Activated naive CD4-positive, alpha-beta T cell treated with anti-CD3 and anti-CD28 coated beads, Interleukin-2, amount 10 ng/mL, durations not matched to agents 7 days and 5 days (primary cell): ENCODE results near the gene WNK2.
A peak's percentile ranks its signal among the peaks of the same experiment; 100 is the strongest.

ENCODE experiments used
- CTCF ChIA-PET: fragments of 350-600 bp; sonication (Branson Sonifier 250); formaldehyde crosslinking; loops from one replicate; lab custom pipeline; 2021; ENCODE audit warnings: antibody characterized with exemption; lab: Charles Lee
- DNase-seq: peaks from one replicate; pipeline ENCODE4 v3.0.0-alpha.2; 2020
- H3K27ac Mint-ChIP-seq: one replicate; pipeline ENCODE4 v1.8.0; 2021; ENCODE audit warnings: mild to moderate bottlenecking, moderate library complexity, mixed read lengths
- H3K27me3 Mint-ChIP-seq: one replicate; pipeline ENCODE4 v1.8.0; 2021; ENCODE audit warnings: mild to moderate bottlenecking, mixed read lengths
- H3K36me3 Mint-ChIP-seq: one replicate; pipeline ENCODE4 v1.8.0; 2021; ENCODE audit warnings: mixed read lengths
- H3K4me1 Mint-ChIP-seq: one replicate; pipeline ENCODE4 v1.8.0; 2021; ENCODE audit warnings: mixed read lengths
- H3K4me3 Mint-ChIP-seq: one replicate; pipeline ENCODE4 v1.8.0; 2021; ENCODE audit warnings: mild to moderate bottlenecking, moderate library complexity, mixed read lengths
- H3K9me3 Mint-ChIP-seq: one replicate; pipeline ENCODE4 v1.8.0; 2021; ENCODE audit warnings: mixed read lengths

Gene WNK2

DNA sequence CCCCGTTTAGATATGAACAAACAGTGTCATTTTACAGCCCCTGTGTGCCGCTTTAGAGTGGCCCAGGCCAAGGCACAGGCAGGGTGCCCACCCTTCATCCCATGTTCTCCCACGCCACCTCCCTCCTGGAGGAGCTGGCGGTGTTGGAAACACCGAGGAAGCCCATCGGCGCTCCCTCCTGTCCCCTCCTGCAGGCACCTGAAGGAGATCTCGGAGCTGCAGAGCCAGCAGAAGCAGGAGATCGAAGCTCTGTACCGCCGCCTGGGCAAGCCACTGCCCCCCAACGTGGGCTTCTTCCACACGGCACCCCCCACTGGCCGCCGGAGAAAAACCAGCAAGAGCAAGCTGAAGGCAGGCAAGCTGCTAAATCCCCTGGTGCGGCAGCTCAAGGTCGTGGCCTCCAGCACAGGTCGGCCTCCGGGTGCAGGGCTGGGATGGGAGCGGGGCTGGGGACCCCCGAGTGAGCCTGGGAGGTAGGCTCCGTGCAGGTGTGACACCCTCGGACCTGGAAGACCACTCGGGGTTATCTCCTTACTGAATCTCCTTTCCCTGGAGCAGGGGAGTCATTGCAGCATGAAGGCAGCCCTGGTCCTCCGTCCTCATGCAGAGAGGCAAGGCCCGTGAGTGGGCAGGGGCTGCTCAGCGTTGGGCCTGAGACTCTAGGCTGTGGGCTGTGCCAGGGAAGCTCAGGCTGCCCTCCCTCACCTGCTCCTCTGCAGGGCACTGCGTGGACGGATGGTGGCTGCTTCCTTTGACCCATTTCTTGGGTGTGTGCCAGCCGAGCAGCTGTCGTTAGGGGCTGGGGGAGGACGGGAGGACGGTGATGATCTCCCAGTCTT, 113.9 kb downstream of the WNK2 start:
- Mint-ChIP-seq H3K4me3 (no peak overlapping the region), H3K27ac (no peak overlapping the region), H3K27me3 (peaks cover 9% of the 10 kb centered on the region), H3K9me3 (no peaks in the 10 kb centered on the region), H3K36me3 (no peaks in the 10 kb centered on the region), H3K4me1 (peaks cover 17% of the 10 kb centered on the region)
- CTCF ChIA-PET = interaction anchor here (1.1 kb wide), 1 partner anchor 65 kb away, joined by 3 read pairs; no protein-coding TSS in a partner anchor
- no peak for DNase-seq

DNA sequence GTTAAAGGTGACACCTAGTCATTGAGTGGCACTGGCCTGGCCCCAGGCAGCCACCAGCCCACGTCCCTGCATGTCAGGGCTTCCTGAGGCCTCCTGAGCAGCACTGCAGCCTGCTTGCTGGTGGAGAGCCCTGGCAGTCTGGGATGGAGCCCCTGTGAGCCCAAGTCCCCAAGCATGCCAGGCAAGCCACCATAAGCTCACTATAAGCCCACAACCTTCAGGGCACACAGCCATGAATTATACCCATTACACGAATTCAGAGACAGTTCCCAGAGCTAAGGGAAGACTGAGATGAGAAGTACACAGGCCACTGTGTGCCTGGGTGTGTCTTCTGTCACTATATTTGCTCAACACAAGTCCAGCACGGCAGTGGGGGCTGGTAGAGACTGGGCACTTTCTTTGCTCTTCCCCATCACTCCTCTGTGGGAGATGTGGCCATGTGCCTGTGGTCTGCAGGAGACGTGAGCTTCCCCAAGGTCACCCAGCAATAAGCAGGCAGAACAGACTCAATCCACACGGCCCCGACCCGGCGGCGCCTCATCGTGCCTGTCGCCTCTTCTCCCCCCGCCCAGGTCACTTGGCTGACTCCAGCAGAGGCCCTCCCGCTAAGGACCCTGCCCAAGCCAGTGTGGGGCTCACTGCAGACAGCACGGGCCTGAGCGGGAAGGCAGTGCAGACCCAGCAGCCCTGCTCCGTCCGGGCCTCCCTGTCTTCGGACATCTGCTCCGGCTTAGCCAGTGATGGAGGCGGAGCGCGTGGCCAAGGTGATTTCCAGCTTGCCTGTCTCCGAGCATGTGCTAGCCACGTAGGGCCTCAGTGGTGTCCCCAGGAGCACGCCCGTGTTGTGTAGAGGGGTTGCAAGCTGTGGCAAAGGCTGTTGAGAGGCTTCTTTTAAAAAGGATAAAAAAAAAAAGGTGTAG, 114.8 kb downstream of the WNK2 start:
- H3K4me1 Mint-ChIP-seq = peaks cover 17% of the 10 kb centered on the region
- DNase-seq = no peak
- no peak overlapping the region for H3K27ac Mint-ChIP-seq
- peaks cover 6% of the 10 kb centered on the region for H3K27me3 Mint-ChIP-seq
- H3K9me3 Mint-ChIP-seq = no peaks in the 10 kb centered on the region
- H3K36me3 Mint-ChIP-seq = no peaks in the 10 kb centered on the region
- CTCF ChIA-PET = interaction anchor here (1.1 kb wide), 1 partner anchor 66 kb away, joined by 3 read pairs; no protein-coding TSS in a partner anchor
- no peak overlapping the region for H3K4me3 Mint-ChIP-seq

DNA sequence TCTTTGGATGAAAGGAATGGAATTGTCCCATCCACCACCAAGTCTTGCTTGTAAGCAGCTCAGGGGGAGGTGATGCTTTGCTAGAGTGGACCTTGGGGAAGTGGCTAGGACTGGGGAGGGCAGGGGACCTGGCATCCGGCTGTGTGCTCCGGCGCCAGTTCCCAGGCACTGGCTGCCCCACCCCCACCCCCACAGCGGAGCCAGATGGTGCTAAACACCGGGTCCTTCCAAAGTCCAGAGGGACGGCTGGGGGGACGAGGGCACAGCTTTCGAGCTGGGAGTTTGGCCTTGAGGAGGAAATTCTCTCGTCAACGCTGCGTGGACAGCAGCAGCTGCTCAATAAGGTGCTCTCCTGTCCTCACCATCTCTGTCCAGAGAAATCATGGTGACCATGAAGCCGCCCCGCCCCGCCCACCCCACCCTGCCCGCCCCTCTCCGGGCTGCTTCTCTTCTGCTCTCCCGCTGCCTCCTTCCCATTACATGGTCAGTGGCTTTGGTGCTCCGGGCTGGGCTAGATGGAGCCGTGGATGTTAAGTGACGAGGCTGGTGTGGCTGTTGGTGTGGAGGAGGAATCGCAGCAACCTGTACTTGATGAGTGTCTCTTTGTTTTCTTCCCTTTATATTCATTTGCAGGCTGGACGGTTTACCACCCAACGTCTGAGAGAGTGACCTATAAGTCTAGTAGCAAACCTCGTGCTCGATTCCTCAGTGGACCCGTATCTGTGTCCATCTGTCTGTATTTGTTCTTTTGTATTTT, 115.7 kb downstream of the WNK2 start:
- peaks cover 17% of the 10 kb centered on the region for H3K4me1 Mint-ChIP-seq
- H3K27ac Mint-ChIP-seq = no peak overlapping the region
- CTCF ChIA-PET = no interaction called here
- H3K27me3 Mint-ChIP-seq = peaks cover 6% of the 10 kb centered on the region
- H3K36me3 Mint-ChIP-seq = no peaks in the 10 kb centered on the region
- H3K9me3 Mint-ChIP-seq = no peaks in the 10 kb centered on the region
- no peak for DNase-seq
- no peak overlapping the region for H3K4me3 Mint-ChIP-seq

DNA sequence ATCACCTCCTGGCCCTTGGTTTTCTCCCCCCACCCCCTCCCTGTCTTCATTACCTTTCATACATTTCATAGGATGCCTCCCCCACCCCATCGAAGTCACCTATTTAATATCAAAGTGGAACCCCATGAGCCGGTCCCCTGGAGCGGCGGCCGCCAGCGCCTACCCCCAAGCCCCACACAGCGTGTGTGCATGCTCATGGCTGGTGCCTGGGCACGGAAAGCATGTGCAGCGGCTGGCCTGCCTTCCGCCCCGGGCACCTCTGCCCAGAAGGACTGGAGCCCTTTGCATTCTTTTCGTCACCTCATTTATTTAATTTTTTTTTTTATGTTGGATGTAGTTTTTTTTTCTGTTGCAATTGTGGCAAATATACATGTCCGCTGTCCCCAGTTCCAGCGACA, 116.2 kb downstream of the WNK2 start:
- H3K27me3 Mint-ChIP-seq = peaks cover 6% of the 10 kb centered on the region
- H3K27ac Mint-ChIP-seq = no peak overlapping the region
- H3K36me3 Mint-ChIP-seq = no peaks in the 10 kb centered on the region
- peaks cover 17% of the 10 kb centered on the region for H3K4me1 Mint-ChIP-seq
- H3K9me3 Mint-ChIP-seq = no peaks in the 10 kb centered on the region
- no peak overlapping the region for H3K4me3 Mint-ChIP-seq
- no peak for DNase-seq
- CTCF ChIA-PET = no interaction called here

DNA sequence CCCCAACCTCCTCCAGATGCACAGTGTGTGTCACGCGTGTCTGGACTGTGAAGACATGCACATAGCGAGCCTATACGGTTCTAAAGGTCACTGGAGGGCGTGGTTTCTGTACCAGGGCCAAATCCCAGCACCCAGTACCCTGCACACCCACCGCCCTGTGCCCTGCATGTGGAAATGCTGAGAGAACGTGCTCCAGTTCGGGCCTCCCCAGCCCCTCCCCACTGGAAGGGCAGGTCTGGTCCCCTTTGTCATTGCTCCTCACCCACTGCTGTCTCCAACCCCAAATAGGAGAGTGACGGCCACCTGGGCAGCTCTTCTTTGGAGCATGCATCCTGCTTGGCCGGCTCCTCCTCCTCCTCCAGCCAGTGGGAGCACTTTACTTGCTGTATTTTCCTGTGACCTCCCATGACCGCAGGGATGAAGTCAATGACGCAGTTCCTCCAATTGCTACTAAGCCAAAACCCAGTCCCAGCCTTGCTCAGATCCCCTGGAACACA, 116.7 kb downstream of the WNK2 start:
- CTCF ChIA-PET = no interaction called here
- H3K27ac Mint-ChIP-seq = no peak overlapping the region

DNA sequence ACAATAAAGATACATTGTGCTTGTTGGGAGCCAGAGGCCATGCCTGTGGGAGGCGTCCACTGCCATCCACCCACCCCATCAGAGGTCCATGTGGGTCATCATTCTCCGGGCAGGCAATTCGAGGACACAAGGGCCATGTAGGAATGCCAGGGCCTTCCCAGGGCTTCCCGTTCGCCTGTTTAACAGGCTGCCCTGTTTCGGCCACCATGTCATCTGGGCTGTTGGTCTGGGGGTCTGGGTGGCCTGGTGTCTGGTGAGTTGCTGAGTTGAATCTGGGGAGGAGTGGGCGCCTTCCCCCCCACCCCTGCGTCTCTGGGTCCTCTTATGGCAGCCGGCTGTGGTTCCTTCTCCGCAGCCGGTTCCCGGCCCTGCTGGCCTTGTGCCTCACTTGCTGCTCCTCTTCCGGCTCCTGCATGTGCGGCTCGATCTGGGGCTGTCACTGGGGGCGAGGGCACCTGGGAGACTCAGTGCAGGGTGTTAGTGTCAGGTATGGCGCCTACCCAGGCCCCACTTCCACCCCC, 117.4 kb downstream of the WNK2 start:
- Mint-ChIP-seq H3K4me1 (peaks cover 17% of the 10 kb centered on the region), H3K4me3 (no peak overlapping the region), H3K27ac (no peak overlapping the region), H3K27me3 (peaks cover 6% of the 10 kb centered on the region), H3K36me3 (no peaks in the 10 kb centered on the region), H3K9me3 (no peaks in the 10 kb centered on the region)
- CTCF ChIA-PET = interaction anchor here (1.7 to 2.3 kb wide), 3 partner anchors 140 to 348 kb away, joined by 5 to 15 read pairs (median 8); no protein-coding TSS in a partner anchor
- no peak for DNase-seq

More for the DNA sequence above, 116.7 kb downstream of the WNK2 start:
- Mint-ChIP-seq H3K4me3 (no peak overlapping the region), H3K27me3 (peaks cover 6% of the 10 kb centered on the region), H3K4me1 (peaks cover 17% of the 10 kb centered on the region), H3K36me3 (no peaks in the 10 kb centered on the region), H3K9me3 (no peaks in the 10 kb centered on the region)
- DNase-seq = no peak

DNA sequence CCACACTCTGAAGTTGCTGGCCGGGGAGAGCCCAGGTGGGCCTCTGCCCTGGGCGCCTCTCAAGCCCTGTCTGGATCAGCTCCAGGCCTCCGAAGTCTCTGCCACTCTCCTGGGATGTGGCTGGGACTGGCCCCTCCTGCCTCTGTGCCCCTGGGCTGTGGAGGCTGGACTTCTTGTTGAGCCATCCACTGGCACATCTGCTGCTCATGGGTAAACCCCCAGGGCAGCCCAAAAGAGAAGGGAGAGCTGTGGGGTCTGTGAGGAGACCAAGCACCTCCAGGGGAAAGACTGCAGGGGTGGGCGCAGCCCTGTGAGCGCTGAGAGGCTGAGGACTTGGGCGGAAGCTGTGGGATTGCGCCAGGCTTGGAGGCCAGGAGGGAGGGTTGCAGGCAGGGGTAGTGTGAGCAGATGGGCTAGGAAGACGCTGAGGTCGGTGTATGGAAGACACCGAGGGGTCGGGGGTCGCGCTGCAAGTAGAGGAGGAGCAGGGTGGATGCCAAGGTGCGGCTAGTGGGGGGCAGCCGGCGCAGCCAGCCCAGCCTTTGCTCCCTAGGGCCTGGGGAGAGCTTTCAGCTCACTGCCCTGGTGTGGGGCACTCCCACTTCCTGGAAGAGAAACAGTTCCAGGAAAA, 118.1 kb downstream of the WNK2 start:
- no peaks in the 10 kb centered on the region for H3K9me3 Mint-ChIP-seq
- H3K36me3 Mint-ChIP-seq = no peaks in the 10 kb centered on the region
- H3K27me3 Mint-ChIP-seq = peaks cover 6% of the 10 kb centered on the region
- CTCF ChIA-PET = interaction anchor here (1.0 to 2.4 kb wide), 9 partner anchors 10 to 348 kb away, joined by 3 to 15 read pairs (median 7); no protein-coding TSS in a partner anchor
- no peak overlapping the region for H3K4me3 Mint-ChIP-seq
- H3K27ac Mint-ChIP-seq = peak overlapping the region; percentile 64
- H3K4me1 Mint-ChIP-seq = peaks cover 15% of the 10 kb centered on the region
- no peak for DNase-seq

DNA sequence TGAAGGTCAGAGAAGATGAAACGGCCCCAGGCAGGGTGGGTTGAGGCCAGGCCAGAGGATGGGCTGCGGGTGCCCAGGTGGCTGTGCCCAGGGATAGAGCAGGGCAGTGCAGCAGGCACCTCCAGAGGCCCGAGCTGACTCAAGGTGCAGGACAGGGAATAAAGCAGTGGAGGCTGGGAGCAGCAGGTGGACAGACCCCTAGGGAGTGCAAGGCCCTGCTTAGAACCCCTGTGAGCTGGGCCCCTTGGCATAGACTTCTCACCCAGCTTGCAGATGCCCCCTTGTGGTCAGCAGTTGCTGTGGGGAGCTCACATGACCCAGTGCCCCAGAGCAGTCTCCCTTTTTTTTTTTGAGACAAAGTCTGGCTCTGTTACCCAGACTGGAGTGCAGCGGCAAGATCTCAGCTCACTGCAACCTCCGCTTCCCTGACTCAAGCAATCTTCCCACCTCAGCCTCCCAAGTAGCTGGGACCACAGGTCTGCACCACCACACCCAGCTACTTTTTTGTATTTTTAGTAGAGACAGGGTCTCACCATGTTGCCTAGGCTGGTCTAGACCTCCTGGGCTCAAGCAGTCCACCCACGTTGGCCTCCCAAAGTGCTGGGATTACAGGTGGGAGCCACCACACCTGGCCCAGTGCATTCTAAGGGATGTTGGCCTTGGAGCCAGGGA, 118.8 kb downstream of the WNK2 start:
- CTCF ChIA-PET = interaction anchor here (1.0 to 2.4 kb wide), 11 partner anchors 9 to 349 kb away, joined by 3 to 15 read pairs (median 5); no protein-coding TSS in a partner anchor
- peaks cover 4% of the 10 kb centered on the region for H3K27me3 Mint-ChIP-seq
- H3K9me3 Mint-ChIP-seq = no peaks in the 10 kb centered on the region
- peaks cover 10% of the 10 kb centered on the region for H3K4me1 Mint-ChIP-seq
- peak; percentile 80 for DNase-seq
- H3K36me3 Mint-ChIP-seq = no peaks in the 10 kb centered on the region
- peak overlapping the region; percentile 64 for H3K27ac Mint-ChIP-seq
- no peak overlapping the region for H3K4me3 Mint-ChIP-seq

DNA sequence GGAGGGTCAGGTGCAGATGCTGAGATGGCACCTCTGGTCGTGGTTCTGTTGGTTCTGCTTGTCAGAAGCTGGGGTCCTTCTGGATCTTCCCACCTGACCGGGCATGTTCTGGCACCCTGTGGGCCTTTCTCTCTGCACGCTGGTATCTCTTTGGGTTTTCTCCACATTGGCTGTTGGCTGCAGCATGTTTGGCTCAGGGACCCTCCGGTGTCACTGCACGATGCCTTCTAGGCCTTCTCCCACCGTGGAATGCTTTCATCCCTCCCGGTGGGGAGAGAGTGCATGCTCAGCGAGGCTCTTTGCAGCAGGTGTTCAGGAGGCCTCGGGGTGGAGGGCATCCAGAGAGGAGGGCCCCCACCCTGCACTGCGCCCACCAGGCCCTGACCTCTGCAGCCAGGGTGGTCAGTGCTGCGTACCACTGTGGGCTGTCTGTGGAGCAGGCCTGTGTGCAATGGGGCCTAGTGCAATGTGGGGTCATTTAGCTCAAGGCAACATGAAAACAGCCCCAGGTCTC, 119.4 kb downstream of the WNK2 start:
- Mint-ChIP-seq H3K4me3 (no peak overlapping the region), H3K27me3 (no peaks in the 10 kb centered on the region), H3K36me3 (no peaks in the 10 kb centered on the region), H3K4me1 (peaks cover 10% of the 10 kb centered on the region), H3K9me3 (no peaks in the 10 kb centered on the region), H3K27ac (no peak overlapping the region)
- DNase-seq = no peak
- CTCF ChIA-PET = interaction anchor here (1.0 to 2.4 kb wide), 11 partner anchors 8 to 350 kb away, joined by 3 to 15 read pairs (median 5); no protein-coding TSS in a partner anchor

DNA sequence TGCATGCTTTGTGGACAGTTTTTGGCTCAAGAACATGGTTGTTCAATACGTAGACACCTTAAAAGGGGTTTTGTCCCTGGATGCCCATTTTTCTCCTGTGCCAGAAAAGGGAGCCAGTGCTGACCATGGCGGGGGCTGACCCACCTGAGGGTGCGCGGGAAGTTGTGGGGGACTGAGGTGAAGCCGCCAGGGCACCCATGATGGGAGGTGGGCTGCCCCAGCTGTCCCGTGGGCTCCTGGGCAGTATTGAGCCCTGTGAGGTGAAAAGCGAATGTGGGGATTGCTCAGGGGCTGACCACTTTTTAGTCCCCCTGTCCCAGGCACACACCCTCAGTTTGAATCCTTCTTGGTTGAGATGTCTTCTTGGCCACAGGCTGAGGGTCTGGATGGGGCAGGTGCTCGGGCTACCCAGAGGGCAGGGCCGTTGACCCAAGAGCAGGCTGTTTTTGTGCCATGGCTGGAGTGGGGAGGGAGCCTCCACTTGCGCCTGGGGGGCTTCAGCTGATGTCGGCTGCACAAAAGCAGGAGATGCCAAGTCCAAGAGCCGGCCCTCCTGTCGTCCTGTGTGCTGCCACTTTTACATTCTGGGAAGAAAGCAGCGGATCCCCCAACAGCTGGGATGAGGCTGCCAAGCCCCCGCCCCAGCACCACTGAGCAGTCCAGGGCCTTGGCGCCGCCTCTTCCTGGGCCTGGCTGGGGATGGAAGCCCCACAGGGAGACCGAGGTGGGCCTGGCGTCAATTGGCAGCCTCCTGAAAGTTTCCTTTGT, 120.1 kb downstream of the WNK2 start:
- no peak for DNase-seq
- no peak overlapping the region for H3K4me3 Mint-ChIP-seq
- no peaks in the 10 kb centered on the region for H3K9me3 Mint-ChIP-seq
- H3K36me3 Mint-ChIP-seq = no peaks in the 10 kb centered on the region
- no peak overlapping the region for H3K27ac Mint-ChIP-seq
- peaks cover 10% of the 10 kb centered on the region for H3K4me1 Mint-ChIP-seq
- CTCF ChIA-PET = interaction anchor here (1.0 to 2.4 kb wide), 6 partner anchors 8 to 195 kb away, joined by 3 to 15 read pairs (median 8); no protein-coding TSS in a partner anchor
- H3K27me3 Mint-ChIP-seq = no peaks in the 10 kb centered on the region

DNA sequence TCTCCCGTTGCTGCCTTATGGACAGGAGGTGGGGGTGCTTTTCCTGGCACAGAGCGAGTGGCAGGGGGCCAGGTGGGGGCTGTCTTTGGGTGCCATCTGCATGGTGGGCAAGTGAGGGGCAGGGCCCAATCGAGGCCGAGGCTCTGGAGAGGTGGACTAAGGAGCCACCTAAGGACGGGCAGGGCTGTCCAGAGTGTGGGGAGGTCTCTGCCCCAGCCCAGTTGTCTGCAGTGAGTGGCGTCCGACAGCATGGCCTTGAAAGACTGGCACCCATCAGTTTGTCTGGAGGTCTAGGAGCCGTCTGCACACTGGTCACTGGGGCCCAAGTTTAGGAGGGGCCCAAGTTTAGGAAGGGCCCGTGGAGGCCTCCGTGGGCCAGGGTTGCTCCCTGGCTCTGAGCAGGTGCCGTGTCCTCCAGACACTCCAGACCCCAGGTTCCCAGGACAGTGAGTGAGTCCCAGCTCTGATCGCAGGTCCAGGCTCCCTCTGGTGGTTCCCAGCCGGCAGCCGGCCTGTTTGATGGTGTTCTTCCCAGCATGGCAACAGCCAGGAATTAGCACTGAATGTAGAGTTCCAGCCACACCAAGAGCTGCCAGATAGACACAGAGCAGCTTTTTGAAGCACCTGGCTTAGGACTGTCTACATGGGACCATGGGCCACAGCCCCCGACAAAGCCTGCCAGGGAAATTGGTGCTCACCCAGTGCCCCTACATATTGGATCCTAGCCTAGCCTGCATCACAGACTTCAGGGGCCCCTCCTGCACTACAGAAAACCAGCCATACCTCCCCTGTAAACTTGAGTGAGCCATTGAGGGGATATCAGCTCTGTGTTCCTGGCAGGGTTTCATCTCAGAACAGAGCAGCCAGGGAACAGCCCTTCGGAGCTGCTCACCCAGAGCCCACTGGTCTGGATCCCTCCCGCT, 120.9 kb downstream of the WNK2 start:
- Mint-ChIP-seq H3K36me3 (no peaks in the 10 kb centered on the region), H3K9me3 (no peaks in the 10 kb centered on the region), H3K4me3 (no peak overlapping the region), H3K4me1 (peaks cover 10% of the 10 kb centered on the region), H3K27ac (no peak overlapping the region), H3K27me3 (peaks cover 1% of the 10 kb centered on the region)
- CTCF ChIA-PET = interaction anchor here (0.8 to 1.1 kb wide), 4 partner anchors 10 to 301 kb away, joined by 3 read pairs; no protein-coding TSS in a partner anchor
- peak; percentile 36 for DNase-seq
